GM19328 (cell line): ENCODE results near the gene RGS17.
"Not testable (repeated sequence)": the region's sequence is repeated elsewhere in the genome, so short reads cannot be mapped to it uniquely, and the experiment has no call there.

Experiments
- ATAC-seq: cut with Tn5 transposase; IDR thresholded peaks from one replicate; pipeline ENCODE4 v1.9.1; 2021; ENCODE audit warnings: mild to moderate bottlenecking, moderate library complexity; ENCODE audit not compliant: unreplicated experiment

Gene RGS17, protein sequence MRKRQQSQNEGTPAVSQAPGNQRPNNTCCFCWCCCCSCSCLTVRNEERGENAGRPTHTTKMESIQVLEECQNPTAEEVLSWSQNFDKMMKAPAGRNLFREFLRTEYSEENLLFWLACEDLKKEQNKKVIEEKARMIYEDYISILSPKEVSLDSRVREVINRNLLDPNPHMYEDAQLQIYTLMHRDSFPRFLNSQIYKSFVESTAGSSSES

DNA sequence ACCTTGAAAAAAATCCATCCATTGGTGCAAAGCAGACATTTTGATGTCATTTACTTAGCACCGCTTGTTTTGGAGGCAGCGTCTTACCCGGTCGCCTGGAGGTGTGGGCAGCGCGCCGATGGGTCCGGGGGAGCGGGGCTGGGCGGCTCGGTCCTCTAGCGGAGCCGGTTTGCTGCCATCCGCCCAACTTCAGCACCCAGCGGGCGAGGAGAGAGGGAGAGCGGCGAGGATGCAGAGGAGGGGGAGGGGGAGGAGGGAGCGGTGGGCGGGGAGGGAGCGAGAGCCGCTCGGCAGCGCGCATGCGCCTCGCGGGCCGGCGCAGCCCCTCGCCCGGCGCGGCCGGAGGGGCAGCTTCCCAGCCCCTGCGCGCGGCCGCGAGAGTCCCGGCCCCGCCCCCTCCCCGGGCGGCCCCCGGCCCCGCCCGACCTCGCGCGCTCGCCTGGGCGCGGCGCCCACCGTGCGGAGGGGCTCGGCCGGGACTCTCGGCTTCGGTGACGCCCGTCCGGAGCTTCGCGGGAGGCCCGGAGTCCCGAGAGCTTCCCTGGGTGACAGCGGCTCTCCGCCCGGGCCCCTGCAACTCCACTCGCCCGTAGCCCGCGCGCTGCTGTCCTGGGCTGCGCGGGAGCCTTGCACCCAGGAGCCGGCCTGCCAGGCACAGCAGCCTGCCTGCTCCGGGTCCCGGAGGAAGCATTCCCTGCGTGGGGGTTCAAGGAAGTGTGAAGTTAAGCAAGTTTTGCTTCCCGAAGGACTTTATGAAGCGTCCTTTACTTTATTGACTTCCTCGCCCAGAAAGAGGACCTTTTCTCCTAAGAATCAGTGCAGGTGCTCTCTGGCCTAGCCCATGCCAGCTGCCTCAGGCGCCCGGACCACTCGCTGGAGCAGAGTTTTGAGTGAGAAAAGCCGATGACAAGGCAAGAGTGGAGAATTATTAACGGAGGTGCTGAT, at the start of gene RGS17:
Gene RGS17 (minus strand): TSS at position 246 of the 945 bp plus-strand sequence. CDS start 87,264 bp downstream, outside the sequence.
- peak; percentile 54 for ATAC-seq

DNA sequence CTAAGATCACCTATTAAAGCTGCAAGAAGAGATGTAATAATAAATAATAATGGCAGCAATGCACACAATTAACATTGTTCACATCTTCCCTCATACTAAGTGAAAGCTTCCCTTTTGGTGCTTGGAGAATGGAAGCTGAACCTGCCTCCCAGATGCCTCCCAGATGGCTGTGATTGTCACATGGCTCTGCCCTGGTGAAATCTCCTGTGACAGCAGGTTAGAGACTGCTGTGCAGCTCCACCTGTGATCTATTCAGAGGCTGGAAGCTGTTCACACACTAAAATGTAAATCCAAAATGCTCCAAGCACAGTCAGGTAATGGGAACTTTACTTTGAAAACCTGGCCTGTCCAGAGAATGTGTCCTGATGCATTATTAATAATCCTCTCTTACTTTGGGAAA, 41.7 kb upstream of the RGS17 start:
- ATAC-seq: no peak

DNA sequence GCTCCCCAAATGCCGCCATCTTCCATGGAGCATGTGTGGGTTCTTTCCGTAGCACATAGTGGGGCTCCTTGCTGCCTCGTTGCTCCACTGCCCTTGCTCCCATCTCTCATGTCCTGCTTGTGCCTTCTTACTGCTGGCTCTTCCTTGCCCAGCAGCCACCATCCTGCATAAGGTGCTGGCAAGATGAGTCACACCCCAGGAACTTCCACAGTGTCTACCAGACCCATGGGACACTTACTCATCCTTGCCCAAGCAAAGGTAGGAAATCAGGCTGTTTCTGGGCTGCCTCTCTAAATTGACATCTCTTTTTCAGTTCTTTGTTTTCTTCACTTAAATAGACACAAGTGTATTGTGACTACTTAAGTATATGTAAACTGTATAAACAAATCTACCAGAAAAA, 39.4 kb upstream of the RGS17 start:
- no peak for ATAC-seq

DNA sequence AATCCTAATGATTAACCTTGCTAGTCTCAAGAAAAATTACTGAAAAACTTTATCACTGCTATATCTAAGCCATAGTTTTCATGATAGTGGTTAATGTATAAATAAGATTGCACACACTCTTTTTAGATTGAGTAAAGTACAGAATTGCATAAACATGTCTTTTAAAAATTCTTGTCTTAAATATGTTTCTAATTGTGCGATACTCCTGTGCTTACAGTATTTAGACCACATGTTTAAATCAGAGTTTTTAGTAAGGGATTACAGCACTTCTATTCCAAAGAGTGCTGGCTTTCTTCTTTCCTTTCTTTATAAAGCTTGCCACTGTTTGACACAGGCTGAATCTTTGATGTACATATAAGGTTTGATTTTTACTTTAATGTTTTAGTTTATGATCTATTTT, 36.8 kb upstream of the RGS17 start:
- ATAC-seq: no peak

DNA sequence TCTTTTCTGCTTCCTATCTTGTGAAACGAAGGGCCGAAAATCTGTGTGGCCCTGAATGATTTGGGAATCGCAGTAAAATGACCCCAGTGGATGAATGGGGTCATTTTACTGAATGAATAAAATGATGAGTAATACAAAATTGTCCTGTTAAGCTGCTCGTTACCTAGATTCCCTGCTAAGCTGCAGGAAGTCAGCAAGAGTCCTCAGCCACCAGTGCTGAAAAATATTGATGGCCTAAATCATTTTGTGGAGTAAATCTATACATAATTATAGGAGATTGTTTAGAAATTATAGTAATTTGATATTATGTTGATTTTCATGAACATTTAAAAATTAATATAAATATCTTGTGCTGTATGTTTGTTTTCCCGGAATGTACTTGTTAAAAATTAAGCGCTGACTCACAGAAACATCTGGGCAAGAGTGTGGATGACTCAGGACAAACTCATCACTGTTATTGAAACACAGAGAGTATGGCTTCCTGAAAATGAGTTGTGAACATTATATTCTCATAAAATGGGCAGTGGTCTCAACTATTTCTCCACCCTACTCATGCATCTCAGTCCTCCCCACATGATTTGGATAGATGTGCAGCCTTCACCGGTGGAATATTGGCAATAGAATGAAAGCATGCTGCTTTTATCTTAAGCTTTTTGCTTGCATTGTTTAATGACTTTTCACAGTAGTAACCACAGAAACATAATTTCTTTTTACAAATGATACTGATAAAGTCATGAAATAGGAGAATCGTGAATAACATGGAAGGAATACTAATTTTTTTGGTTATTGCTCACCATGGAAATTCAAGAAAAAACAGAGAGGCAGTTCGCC, 36.2 kb upstream of the RGS17 start:
- no peak for ATAC-seq

DNA sequence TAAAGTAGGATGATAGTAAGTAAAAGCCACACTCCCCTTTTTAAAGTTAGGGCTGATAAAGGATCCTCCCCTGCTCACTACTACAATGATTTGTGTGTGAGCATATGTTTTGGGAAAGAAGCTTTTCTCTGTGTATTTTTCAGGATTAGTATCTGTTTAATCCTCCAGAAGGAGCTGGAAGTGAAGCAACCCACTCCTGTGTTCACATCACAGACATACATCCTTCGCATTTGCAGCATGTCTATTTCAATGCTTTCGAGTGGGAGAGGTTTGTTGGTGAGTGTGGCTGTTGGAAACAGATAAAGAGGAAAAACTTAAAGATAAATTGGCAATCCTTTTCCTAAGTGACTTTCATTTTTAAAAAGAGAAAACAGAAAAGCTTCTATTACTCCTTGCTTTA, 31.6 kb upstream of the RGS17 start:
- ATAC-seq: no peak

DNA sequence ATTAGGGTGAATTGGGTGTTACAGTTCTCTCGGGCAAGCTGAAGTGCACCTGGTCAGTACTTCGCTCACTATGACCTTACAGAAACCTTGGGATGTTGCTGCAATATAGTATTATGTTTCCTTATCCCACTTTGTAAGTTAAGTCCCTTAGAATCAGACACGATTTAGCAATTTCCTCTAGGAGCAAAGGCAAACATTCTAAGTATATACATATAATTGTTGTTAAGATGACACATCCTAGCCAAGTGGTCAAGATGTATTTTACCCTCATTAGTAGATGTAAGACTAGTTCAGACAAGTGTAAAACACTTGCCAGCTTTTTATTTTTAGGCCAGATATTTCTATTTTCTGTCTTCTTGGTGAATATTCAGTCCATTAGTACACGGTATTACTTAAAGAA, 31.1 kb upstream of the RGS17 start:
- no peak for ATAC-seq

DNA sequence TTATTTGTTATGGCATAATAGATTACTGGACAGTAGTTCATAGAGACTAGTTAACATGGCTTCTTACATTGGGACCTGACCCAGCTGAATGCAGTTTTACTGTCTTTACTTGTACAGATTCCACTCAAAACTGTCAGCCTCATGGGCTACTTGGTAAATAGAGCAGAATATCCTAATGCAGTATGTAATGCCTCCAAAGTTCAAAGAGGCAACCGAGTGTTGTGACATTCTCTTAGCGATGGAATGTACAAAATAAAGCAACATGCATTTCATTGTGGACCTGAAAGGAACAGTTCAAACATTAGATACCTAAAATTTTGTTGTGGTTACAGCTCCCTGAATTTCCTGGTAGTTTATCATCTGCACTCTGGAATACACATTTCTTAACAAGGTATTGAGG, 29.1 kb upstream of the RGS17 start:
- ATAC-seq: no peak

DNA sequence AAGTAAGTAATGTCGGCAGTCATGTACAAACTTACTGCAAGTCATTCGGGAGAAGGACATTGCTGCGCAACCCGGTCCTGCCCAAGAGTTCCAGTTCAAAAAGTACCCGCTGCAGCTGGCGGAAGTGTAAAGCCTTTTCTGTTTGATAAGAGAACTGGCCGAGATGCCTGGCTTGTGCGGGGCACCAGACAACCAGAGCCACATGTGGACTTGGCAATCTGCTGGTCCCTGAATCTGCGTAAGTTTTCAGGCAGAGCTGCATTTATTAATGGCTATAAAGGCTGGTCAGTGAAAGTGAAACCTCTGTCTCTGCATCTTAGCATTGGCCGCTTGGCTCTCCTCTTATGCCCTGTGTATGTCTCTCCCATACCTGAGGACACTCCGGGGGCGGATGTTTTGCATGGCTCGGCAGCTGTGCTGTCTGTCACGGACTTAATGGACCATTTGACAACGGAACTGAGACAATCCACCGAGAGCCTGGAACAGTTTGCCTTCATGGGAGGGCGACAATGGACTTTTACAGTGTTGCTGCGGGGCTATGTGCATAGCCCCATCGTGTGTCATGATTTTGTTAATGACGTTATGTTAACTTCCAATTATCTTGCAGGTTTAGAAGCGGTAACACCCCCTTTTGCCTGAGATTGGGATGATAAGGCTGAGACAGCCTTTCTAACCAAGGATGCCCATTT, 19.8 kb upstream of the RGS17 start:
- no peak for ATAC-seq

DNA sequence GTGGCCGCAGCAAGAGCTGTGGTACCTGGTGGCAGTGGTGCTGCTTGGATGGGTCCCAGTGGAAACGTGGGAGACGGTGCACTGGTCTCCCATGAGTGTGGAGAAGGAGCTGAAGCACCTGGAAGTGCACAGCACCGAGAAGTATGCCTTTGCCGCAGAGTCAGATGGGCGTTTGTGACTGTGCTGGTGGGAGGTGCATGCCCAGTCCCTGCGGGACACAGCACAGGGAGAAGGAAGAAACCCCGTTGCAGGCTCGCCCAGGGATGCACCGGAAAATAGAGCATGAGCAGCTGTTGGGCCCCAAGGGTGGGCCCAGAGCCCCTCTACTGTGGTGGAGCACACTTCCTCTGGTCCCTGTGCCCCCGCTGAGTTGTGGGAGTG, 19.3 kb upstream of the RGS17 start:
- ATAC-seq: no peak

DNA sequence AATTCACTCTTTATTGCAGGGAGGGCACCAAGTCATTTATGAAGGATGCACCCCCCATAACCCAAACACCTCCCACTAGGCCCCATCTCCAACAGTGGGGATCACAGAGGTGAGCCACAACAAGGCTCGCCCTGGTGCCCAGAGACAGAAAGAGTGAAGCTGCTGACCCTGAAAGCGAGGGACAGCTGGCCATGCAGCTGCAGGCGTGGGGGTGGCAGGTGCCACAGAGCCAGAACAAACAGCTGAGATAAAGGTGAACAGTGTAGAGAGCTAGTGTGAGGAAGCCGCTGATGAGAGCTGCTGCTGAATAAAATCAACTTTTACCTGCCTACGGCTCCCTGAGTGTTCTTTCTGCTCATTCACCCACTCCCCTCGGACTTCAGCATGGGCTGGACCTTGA, 18.8 kb upstream of the RGS17 start:
- ATAC-seq: no peak

DNA sequence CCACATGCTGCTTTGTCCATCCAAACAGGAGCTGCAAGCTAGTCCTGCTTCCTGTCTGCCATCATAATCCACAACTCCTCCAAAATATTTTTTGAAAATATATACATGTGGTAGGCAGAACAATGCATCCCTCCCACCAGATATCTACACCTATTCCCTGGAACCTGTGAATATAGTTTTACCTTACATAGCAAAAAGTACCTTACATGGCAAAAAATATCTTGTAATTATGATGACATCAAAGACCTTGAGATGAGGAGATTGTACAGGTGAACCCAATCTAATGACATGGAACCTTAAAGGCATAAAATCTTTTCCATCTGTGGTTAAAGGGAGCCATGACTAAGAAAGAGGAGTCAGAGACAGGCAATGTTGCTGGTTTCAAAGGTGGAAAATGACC, 15.3 kb upstream of the RGS17 start:
- ATAC-seq: no peak

DNA sequence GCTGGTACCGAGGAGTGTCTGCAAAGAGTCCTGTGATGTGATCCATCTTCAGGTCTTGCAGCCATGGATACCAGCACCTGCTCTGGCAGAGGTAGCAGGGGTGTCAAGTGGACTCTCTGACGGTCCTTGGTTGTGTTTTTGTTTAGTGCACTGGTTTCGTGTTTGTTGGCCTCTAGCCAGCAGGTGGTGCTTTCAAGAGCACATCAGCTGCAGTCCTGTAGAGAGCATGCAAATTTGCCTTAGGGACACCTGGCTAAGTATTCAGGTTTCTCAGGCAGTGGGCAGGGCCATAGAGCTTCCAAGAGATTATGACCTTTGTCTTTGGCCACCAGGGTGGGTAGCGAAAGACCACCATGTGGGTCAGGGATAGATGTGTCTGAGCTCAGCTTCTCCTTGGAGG, 14.5 kb upstream of the RGS17 start:
- ATAC-seq: no peak

DNA sequence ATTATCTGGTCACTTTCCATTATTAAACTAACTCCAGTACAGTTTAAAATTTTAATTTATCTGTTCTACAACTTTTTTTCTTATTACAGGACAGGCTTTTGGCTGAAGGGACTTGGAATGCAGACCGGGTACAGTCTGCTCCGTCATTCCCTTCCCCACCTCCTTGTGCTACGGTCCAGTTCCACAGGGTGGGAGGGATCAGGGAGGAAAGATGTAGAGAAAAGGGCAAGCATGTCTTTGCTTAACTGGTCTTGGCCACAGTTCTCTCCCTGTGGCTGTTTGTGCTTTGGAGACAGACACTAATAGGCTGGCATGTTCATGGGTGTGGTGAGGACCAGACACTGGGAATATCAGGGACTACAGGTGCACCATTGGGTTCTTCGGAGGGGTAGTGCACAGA, 12.1 kb upstream of the RGS17 start:
- no peak for ATAC-seq

DNA sequence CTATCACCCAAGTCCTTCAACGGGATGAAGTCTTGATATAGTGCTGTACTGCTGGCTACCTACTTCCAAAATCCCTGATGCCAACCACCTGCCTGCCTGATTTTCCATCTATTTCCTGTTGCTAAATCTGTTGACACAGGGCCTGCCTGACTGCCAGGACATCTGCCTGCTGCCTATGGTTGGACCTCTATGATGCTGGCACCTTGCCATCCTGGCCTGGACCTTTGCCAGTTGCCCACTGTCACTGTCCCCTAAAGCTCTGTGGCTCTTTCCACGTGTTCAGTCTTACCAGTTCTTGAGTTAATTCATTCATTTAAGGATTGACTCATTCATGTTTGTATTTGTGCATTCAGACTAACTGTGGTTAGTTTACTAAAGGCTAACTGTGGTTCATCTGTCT, 9.2 kb upstream of the RGS17 start:
- no peak for ATAC-seq

DNA sequence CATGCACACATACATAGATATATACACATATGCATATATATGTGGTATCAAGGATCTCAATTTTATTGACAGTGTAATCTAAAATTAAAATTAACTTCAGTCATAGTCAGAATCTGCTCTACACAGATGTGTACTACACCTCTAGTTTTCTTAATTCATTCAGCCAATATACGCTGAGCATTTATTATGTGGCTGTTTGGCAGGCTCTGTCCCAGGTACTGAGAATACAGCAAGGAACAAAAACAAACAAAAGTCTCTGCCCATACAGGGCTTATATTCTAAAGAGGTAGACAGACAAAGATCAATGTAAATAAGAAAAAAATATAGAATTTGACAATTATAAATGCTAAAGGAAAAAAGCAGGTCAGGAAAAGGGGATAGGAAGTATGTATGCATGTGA, 7.8 kb upstream of the RGS17 start:
- no peak for ATAC-seq

DNA sequence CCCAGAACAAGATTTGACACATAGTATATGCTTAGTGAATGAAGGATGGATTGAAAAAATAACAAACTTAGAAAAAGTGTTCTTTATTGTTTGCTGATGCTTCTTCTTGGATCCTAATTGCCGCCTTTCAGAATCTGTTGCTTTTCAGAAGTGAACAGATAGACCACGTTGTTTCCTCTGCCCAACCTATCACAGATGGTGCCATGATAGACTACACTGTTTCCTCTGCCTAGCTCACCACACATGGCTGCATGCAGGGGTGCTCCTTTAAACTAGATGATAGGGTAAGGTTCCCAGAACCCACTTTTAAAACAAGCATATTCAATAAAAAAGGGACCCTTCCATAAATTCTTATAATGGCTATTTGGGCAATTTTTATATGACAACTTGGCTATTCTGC, 4.6 kb upstream of the RGS17 start:
- ATAC-seq: no peak

DNA sequence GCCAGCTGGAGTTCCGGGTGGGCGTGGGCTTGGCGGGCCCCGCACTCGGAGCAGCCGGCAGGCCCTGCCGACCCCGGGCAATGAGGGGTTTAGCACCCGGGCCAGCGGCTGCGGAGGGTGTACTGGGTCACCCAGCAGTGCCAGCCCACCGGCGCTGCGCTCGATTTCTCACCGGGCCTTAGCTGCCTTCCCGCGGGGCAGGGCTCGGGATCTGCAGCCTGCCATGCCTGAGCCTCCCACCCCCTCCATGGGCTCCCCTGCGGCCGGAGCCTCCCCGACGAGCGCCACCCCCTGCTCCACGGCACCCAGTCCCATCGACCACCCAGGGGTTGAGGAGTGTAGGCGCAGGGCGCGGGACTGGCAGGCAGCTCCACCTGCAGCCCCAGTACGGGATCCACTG, 2.6 kb upstream of the RGS17 start:
- ATAC-seq: not testable (repeated sequence)

DNA sequence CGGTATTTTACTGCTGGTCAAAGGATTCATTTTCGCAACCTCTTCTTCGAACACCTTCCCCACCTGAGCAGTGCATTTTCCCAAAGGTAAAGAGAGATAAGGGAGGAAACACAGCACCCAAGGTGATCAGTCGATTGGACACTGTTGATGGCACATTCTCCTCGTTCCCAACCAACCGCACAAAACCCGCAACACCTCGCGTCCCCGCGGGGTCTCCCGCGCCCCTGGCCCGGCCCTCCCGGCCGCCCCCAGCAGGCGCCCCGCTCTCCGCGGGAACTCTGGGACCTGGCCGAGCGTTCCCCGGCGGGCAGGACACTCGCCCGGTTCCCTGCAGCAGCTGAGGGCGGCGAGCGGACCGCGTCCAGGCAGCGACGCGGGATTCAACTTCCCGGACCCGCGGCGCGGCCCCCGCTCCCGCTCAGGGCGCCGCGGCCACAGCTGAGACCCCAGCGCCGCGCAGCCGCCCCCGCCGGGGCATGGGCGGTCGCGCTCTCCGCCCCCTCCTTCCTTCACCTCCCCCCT, 506 bp downstream of the RGS17 start:
- no peak for ATAC-seq

DNA sequence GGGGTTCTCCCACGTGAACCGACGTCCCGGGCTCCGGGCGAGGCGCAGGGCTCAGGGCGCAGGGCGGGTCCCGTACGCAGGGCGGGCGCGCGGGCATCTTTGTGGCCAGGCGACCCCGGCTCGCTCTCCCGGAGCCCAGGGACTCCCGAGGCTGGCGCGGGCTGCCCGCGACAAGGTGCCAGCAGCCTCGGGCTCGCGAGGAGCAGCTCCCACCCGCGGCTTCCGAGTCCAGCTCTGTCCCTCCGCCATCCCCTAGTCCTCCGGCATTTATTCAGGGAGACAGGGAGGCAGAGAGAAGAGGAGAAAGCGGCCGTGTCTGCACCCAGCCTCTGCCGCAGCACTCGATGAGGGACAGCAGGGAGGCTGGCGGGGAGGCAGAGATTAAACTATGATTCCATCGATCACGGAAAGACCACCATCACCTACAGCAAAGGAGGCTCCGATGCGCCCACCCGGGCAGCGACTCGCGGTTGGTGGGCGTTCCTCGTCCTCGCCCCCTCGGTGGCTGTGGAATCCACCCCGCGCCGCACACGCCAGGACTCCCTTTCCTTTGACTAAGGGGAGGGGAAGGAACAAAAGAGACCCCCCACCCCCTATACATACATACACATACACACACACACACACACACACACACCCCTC, 1.1 kb downstream of the RGS17 start:
- no peak for ATAC-seq
